ENCODE results near the gene LUZP1. TPM values are rescaled to one million over a fixed set of nuclear protein-coding genes. Genes with fewer than 3 reads are reported as not detected.

LUZP1 gene
- total RNA-seq, 1 donor from 2014 or later: 82.2 TPM

DNA sequence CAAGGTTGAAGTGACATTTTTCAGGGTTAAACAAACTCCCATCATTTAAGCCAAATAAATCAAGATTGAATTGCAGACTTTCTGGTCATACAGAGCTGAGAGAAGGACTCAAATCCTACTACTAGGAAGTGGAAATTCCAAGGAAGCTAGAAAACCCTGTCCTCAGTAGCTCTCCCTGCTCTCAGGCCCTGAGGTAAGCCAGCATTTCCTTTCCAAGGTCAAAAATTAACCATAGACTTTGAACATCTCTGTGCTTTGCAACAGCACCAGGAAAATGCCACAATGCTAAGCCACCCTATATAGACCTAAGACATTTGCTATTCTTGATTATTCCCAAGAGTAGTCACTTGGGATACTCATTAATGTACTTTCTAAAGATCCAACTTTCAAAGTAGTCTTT lies 45.1 kb downstream of the LUZP1 start:
- Mint-ChIP-seq H3K27ac (ENCODE audit: unreplicated experiment) (peak overlapping the region; percentile 58), H3K9me3 (ENCODE audit: unreplicated experiment) (no peaks in the 10 kb centered on the region), H3K36me3 (ENCODE audit: low read depth, unreplicated experiment) (no peaks in the 10 kb centered on the region), H3K4me3 (ENCODE audit: unreplicated experiment) (no peak overlapping the region), H3K27me3 (ENCODE audit: low read depth, unreplicated experiment) (no peaks in the 10 kb centered on the region), H3K4me1 (ENCODE audit: low read depth, unreplicated experiment) (peaks cover 59% of the 10 kb centered on the region)
- no peaks in the 10 kb centered on the region for H3K9me3 ChIP-seq (ENCODE audit: insufficient read depth, low read depth, low read length)
- H2AFZ ChIP-seq (ENCODE audit: low read depth, low read length): no peak overlapping the region
- H3K4me3 ChIP-seq (ENCODE audit: insufficient read depth, low read depth, low read length): no peak overlapping the region
- no peak overlapping the region for H3K9ac ChIP-seq (ENCODE audit: low read length)
- no peaks in the 10 kb centered on the region for H3K27me3 ChIP-seq (ENCODE audit: insufficient read depth, low read length)
- no peak for FAIRE-seq
- TF ChIP-seq, protein P1, sequence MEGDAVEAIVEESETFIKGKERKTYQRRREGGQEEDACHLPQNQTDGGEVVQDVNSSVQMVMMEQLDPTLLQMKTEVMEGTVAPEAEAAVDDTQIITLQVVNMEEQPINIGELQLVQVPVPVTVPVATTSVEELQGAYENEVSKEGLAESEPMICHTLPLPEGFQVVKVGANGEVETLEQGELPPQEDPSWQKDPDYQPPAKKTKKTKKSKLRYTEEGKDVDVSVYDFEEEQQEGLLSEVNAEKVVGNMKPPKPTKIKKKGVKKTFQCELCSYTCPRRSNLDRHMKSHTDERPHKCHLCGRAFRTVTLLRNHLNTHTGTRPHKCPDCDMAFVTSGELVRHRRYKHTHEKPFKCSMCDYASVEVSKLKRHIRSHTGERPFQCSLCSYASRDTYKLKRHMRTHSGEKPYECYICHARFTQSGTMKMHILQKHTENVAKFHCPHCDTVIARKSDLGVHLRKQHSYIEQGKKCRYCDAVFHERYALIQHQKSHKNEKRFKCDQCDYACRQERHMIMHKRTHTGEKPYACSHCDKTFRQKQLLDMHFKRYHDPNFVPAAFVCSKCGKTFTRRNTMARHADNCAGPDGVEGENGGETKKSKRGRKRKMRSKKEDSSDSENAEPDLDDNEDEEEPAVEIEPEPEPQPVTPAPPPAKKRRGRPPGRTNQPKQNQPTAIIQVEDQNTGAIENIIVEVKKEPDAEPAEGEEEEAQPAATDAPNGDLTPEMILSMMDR (IDR thresholded peaks at IDR 0.05; ENCODE audit: insufficient read depth, low read depth, low read length): no peak
- TF ChIP-seq EZH2 (IDR thresholded peaks at IDR 0.05; ENCODE audit: insufficient read depth, low read length): no peak
- H3K27ac ChIP-seq (ENCODE audit: low read depth, low read length): no peak overlapping the region
- H3K36me3 ChIP-seq (ENCODE audit: insufficient read depth, low read length): no peaks in the 10 kb centered on the region
- peaks cover 19% of the 10 kb centered on the region for H3K4me1 ChIP-seq (ENCODE audit: insufficient read depth, low read length)
- peaks cover 92% of the 10 kb centered on the region for H3K79me2 ChIP-seq (ENCODE audit: insufficient read depth, low read length)
- peaks cover 84% of the 10 kb centered on the region for H4K20me1 ChIP-seq (ENCODE audit: insufficient read depth, low read length)
- H3K4me2 ChIP-seq (ENCODE audit: low read length): no peak overlapping the region
- no peak for DNase-seq (ENCODE audit: low read depth)

DNA sequence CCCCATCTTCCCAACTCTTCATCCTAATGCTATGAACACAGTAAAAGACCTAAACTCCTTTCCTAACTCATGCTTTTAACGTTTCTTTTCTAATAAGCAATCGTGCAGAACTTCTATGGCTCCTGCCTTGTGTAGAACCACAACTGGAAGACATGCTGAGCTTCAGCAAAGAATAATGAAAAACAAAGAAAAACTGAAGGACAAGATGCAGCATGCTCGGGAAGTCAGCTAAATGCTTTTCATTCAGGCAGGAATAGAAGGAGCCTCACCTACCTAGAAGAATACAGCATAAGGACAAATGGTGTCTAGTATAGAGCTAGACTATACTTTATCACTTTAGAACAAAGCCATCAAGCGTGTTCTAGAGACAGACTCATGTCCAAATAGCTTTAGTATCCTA lies 45.9 kb downstream of the LUZP1 start:
- H3K36me3 ChIP-seq (ENCODE audit: insufficient read depth, low read length): no peaks in the 10 kb centered on the region
- no peaks in the 10 kb centered on the region for H3K27me3 ChIP-seq (ENCODE audit: insufficient read depth, low read length)
- DNase-seq (ENCODE audit: low read depth) (no peak), FAIRE-seq (no peak)
- no peak overlapping the region for H3K4me3 ChIP-seq (ENCODE audit: insufficient read depth, low read depth, low read length)
- Mint-ChIP-seq H3K27me3 (ENCODE audit: low read depth, unreplicated experiment) (no peaks in the 10 kb centered on the region), H3K4me3 (ENCODE audit: unreplicated experiment) (no peak overlapping the region), H3K9me3 (ENCODE audit: unreplicated experiment) (no peaks in the 10 kb centered on the region), H3K27ac (ENCODE audit: unreplicated experiment) (no peak overlapping the region), H3K4me1 (ENCODE audit: low read depth, unreplicated experiment) (peaks cover 59% of the 10 kb centered on the region), H3K36me3 (ENCODE audit: low read depth, unreplicated experiment) (no peaks in the 10 kb centered on the region)
- peak overlapping the region; percentile 49 for H3K4me2 ChIP-seq (ENCODE audit: low read length)
- TF ChIP-seq, protein P1 (IDR thresholded peaks at IDR 0.05; ENCODE audit: insufficient read depth, low read depth, low read length): no peak
- TF ChIP-seq EZH2 (IDR thresholded peaks at IDR 0.05; ENCODE audit: insufficient read depth, low read length): no peak
- H3K79me2 ChIP-seq (ENCODE audit: insufficient read depth, low read length): peaks cover 93% of the 10 kb centered on the region
- no peaks in the 10 kb centered on the region for H3K9me3 ChIP-seq (ENCODE audit: insufficient read depth, low read depth, low read length)
- no peak overlapping the region for H3K9ac ChIP-seq (ENCODE audit: low read length)
- H3K27ac ChIP-seq (ENCODE audit: low read depth, low read length): no peak overlapping the region
- H3K4me1 ChIP-seq (ENCODE audit: insufficient read depth, low read length): peaks cover 19% of the 10 kb centered on the region
- peaks cover 86% of the 10 kb centered on the region for H4K20me1 ChIP-seq (ENCODE audit: insufficient read depth, low read length)
- H2AFZ ChIP-seq (ENCODE audit: low read depth, low read length): no peak overlapping the region

DNA sequence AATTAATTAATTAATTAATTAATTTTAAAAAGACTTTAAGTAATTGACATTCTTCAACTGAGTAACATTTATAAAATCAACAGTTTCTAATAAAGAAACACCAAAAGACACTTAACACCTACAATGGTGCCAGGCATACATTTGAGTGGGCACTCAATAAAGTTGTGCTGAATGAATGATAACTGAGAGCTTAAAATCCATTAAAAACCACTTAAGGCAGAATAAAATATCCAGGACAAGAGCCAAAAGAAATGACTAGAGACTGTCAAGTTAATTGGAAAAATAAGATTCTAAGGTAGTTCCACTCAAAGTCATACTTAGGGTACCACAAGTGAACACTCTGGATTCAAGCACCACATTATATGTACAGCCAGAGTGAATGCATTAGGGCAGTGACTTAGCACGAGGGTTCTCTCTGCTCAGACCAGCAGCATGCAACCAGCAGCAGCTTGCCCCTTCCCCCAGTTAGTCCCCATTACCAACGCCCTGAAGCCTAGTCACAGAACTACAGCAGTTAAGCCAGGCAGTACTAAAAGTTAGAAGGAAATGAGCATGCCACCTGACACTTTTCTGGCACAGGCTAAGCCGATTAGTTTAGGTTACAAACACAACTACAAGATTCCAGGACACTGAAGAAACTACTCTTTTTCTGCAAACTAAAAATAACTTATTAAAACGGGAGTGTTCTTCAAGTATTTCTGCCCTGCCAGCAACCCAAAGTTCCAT lies 46.5 kb downstream of the LUZP1 start:
- Mint-ChIP-seq H3K27ac (ENCODE audit: unreplicated experiment) (no peak overlapping the region), H3K9me3 (ENCODE audit: unreplicated experiment) (no peaks in the 10 kb centered on the region), H3K36me3 (ENCODE audit: low read depth, unreplicated experiment) (no peaks in the 10 kb centered on the region), H3K4me1 (ENCODE audit: low read depth, unreplicated experiment) (peaks cover 57% of the 10 kb centered on the region), H3K27me3 (ENCODE audit: low read depth, unreplicated experiment) (no peaks in the 10 kb centered on the region), H3K4me3 (ENCODE audit: unreplicated experiment) (no peak overlapping the region)
- Histone ChIP-seq H3K79me2 (ENCODE audit: insufficient read depth, low read length) (peaks cover 97% of the 10 kb centered on the region), H3K4me3 (ENCODE audit: insufficient read depth, low read depth, low read length) (no peak overlapping the region), H3K4me1 (ENCODE audit: insufficient read depth, low read length) (peaks cover 17% of the 10 kb centered on the region), H4K20me1 (ENCODE audit: insufficient read depth, low read length) (peaks cover 90% of the 10 kb centered on the region), H3K27ac (ENCODE audit: low read depth, low read length) (no peak overlapping the region), H2AFZ (ENCODE audit: low read depth, low read length) (no peak overlapping the region), H3K9me3 (ENCODE audit: insufficient read depth, low read depth, low read length) (no peaks in the 10 kb centered on the region), H3K4me2 (ENCODE audit: low read length) (peak overlapping the region; percentile 49), H3K27me3 (ENCODE audit: insufficient read depth, low read length) (no peaks in the 10 kb centered on the region), H3K9ac (ENCODE audit: low read length) (no peak overlapping the region), H3K36me3 (ENCODE audit: insufficient read depth, low read length) (no peaks in the 10 kb centered on the region)
- DNase-seq (ENCODE audit: low read depth) (peak; percentile 80), FAIRE-seq (no peak)
- TF ChIP-seq, protein P1 (IDR thresholded peaks at IDR 0.05; ENCODE audit: insufficient read depth, low read depth, low read length): no peak
- no peak for TF ChIP-seq EZH2 (IDR thresholded peaks at IDR 0.05; ENCODE audit: insufficient read depth, low read length)
